Breast epithelium (tissue), 4 donors: Measurements from ENCODE around the gene GCNT2. TPM values are rescaled to one million over a fixed set of nuclear protein-coding genes. Genes with fewer than 3 reads are reported as not detected.
A peak's percentile ranks its signal among the peaks of the same experiment; 100 is the strongest.
"Not testable (repeated sequence)": the region's sequence is repeated elsewhere in the genome, so short reads cannot be mapped to it uniquely, and the experiment has no call there.

Experiments
- DNase-seq, 2 donors: peaks; one replicate each; pipeline ENCODE4 v3.0.0-alpha.2; 2019; ENCODE audit warnings: low spot score in 2 of 2
- H3K27ac ChIP-seq, 2 donors: fragments of 200-600 bp; sonication (generic) in 1 of 2; one replicate each; pipeline ENCODE4 v1.5.1; 2016 to 2019; ENCODE audit warnings: mild to moderate bottlenecking in 1 of 2
- H3K27me3 ChIP-seq, 2 donors: fragments of 200-600 bp; sonication (generic) in 1 of 2; one replicate each; pipeline versions ENCODE4 v1.5.1 to v1.6.0; 2017 to 2019; ENCODE audit warnings: control low read depth in 1 of 2, mild to moderate bottlenecking in 1 of 2
- H3K36me3 ChIP-seq: fragments of 200-600 bp; one replicate; pipeline ENCODE4 v1.5.1; 2019
- H3K4me1 ChIP-seq, 2 donors: fragments of 200-600 bp; sonication (generic); one replicate each; pipeline ENCODE4 v1.5.1; 2016 to 2019; ENCODE audit warnings: control low read depth in 1 of 2
- H3K4me3 ChIP-seq, 3 donors: fragments of 200-600 bp; sonication (generic); 1 replicate in 2 of 3; 2 replicates in 1 of 3; pipeline ENCODE4 v1.5.1; 2016 to 2019; ENCODE audit warnings: mild to moderate bottlenecking in 3 of 3, moderate library complexity in 2 of 3
- H3K9me3 ChIP-seq, 2 donors: fragments of 200-600 bp; sonication (generic) in 1 of 2; one replicate each; pipeline ENCODE4 v1.5.1; 2016 to 2019; ENCODE audit warnings: control low read depth in 1 of 2
- POLR2A ChIP-seq: fragments of 450-650 bp; IDR thresholded peaks from one replicate; pipeline ENCODE4 v1.6.1; 2016; ENCODE audit warnings: antibody characterized with exemption, mild to moderate bottlenecking, moderate library complexity
- POLR2AphosphoS5 ChIP-seq, 3 donors: sonication (generic); formaldehyde crosslinking; IDR thresholded peaks; one replicate each; pipeline ENCODE4 v1.6.1; 2017; ENCODE audit warnings: antibody characterized with exemption in 3 of 3
- intact Hi-C: fragments of 100-400 bp; cut with DNase I; formaldehyde crosslinking; loops from one replicate; pipeline ENCODE4 v1.15.1; 2023; ENCODE audit warnings: low total_unique reads
- total RNA-seq, 3 donors: library from RNA; depleted of rRNA; stranded (reverse); fragments of >200 nt; gene quantifications; one replicate each; pipeline ENCODE4 v1.1.0, GENCODE V29; 2016
- TF ChIP-seq, protein P1 (sequence below), 3 donors: fragments of 450-650 bp; IDR thresholded peaks; one replicate each; pipeline ENCODE4 v1.5.1; 2016 to 2017; ENCODE audit warnings: antibody characterized with exemption in 3 of 3, mild to moderate bottlenecking in 3 of 3, moderate library complexity in 3 of 3

GCNT2 gene
- total RNA-seq, 3 donors from 2014 or later = 1.4 to 22.0 (median 13.4) TPM

DNA sequence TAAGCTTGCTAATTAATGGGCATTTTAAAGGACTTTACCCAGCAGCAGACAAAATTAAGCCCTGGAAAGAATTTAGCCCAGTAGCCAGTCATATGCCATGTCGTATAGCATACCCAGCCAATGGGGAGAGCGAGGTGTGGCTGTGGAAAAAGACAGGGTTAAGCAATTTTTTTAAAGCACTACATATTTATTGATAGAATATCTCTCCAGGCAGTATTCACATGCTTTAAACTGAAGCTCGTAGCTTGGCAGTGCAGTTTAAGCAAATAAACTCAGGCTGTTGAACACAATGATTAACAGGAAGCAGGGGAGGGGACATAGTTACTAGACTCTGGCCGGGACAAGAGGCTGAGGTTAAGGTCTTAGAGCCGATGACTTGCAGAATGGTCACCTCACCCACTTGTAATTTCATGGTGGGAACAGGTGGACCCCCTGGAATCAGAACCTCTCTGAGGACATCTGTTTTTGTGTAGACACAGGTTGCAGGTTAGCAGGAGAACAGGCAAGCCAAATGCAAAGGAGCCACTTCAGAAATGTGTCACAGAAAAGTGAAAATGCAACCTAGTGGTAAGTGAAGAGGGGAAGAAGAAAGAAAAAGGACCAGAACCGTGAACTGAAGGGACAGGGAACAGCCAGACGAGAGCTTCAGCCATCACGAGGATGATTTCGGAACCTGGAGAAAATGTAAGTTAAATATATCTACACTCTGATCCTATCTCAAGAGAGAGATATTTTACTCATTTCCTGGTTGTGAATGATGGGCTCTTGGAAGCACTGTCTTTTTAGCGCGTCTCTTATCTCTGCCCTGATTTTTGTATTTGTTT lies 7.2 kb downstream of the GCNT2 start:
- peak overlapping the region; percentile 90 to 92 for H3K27ac ChIP-seq
- H3K9me3 ChIP-seq = no peaks in the 10 kb centered on the region
- no peaks in the 10 kb centered on the region for H3K27me3 ChIP-seq
- H3K4me3 ChIP-seq = peak overlapping the region; percentile 26 to 64 (median 43)
- TF ChIP-seq POLR2AphosphoS5 (IDR thresholded peaks at IDR 0.05) (peak in 1 of 3 donors; percentile 45), POLR2A (no peak)
- intact Hi-C loops = loop anchor here (2.0 kb wide), 1 partner anchor 100 kb away; no protein-coding TSS in a partner anchor
- no peak for DNase-seq
- no peaks in the 10 kb centered on the region for H3K36me3 ChIP-seq
- H3K4me1 ChIP-seq = no peaks in the 10 kb centered on the region

DNA sequence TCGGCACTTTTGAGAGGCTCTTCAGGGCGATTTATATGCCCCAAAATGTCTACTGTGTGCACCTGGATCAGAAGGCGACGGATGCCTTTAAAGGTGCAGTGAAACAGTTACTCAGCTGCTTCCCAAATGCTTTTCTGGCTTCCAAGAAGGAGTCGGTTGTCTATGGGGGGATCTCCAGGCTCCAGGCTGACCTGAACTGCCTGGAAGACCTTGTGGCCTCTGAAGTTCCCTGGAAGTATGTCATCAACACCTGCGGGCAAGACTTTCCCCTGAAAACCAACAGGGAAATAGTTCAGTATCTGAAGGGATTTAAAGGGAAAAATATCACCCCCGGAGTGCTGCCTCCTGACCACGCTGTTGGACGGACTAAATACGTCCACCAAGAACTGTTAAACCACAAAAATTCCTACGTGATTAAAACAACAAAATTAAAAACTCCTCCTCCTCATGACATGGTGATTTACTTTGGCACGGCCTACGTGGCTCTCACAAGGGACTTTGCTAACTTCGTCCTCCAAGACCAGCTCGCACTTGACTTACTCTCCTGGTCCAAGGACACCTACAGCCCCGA lies 8.2 kb downstream of the GCNT2 start:
- Histone ChIP-seq H3K4me3 (peak overlapping the region; percentile 26 to 64 (median 43)), H3K4me1 (no peaks in the 10 kb centered on the region), H3K27ac (peak overlapping the region; percentile 90 to 92), H3K27me3 (no peaks in the 10 kb centered on the region), H3K36me3 (no peaks in the 10 kb centered on the region), H3K9me3 (no peaks in the 10 kb centered on the region)
- intact Hi-C loops = loop anchor here (1.0 to 2.0 kb wide), 2 partner anchors 16 to 99 kb away; no protein-coding TSS in a partner anchor
- TF ChIP-seq POLR2A = peak; percentile 14
- TF ChIP-seq, protein P1, sequence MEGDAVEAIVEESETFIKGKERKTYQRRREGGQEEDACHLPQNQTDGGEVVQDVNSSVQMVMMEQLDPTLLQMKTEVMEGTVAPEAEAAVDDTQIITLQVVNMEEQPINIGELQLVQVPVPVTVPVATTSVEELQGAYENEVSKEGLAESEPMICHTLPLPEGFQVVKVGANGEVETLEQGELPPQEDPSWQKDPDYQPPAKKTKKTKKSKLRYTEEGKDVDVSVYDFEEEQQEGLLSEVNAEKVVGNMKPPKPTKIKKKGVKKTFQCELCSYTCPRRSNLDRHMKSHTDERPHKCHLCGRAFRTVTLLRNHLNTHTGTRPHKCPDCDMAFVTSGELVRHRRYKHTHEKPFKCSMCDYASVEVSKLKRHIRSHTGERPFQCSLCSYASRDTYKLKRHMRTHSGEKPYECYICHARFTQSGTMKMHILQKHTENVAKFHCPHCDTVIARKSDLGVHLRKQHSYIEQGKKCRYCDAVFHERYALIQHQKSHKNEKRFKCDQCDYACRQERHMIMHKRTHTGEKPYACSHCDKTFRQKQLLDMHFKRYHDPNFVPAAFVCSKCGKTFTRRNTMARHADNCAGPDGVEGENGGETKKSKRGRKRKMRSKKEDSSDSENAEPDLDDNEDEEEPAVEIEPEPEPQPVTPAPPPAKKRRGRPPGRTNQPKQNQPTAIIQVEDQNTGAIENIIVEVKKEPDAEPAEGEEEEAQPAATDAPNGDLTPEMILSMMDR (IDR thresholded peaks at IDR 0.05) = no peak
- TF ChIP-seq POLR2AphosphoS5 (IDR thresholded peaks at IDR 0.05) = peak in 2 of 3 donors; percentile 30 to 72
- DNase-seq = peak; percentile 54

DNA sequence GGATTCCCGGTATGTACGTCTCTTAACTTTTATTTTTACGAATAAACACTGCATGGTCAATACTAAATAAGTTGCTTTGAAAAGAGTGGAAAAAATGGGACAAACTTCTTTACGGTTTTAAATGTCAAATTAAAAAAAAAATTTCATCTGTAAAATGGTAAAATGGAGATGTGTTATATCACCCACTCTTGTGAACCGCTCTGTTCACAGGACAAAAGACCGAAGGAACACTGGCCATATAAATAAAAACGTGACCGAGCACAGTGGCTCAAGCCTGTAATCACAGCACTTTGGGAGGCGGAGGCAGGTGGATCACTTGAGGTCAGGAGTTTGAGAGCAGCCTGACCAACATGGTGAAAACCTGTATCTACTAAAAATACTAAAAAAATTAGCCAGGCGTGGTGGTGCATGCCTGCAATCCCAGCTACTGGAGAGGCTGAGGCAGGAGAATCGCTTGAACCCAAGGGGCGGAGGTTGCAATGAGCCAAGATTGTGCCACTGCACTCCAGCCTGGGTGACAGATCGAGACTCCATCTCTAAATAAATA lies 8.8 kb downstream of the GCNT2 start:
- not testable (repeated sequence) for H3K9me3 ChIP-seq, H3K4me1 ChIP-seq, H3K27me3 ChIP-seq, DNase-seq, H3K36me3 ChIP-seq
- intact Hi-C loops = loop anchor here (1.0 to 2.0 kb wide), 2 partner anchors 17 to 99 kb away; no protein-coding TSS in a partner anchor
- Histone ChIP-seq H3K4me3 (peak overlapping the region in 2 of 3 donors; percentile 43 to 64), H3K27ac (peak overlapping the region; percentile 90 to 92)

DNA sequence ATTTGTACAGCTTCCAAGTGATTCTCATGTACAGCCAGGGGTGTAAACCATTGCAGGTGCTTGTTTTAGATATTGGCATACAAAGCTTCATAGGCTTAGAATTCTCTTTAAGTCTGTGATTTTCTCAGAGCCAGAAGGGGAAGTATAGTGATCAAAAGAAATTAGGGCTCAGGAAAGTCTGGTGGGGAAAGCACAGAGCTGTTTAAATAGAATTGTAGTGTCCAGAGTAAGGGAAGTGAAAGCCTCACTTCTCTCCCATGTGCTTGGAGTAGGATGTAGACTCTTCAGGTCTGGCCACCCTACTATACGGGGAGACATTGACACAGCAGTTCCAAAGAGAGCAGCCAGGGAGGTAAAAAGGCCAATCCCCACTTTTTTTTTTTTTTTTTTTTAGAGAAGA lies 10.4 kb downstream of the GCNT2 start:
- no peaks in the 10 kb centered on the region for H3K9me3 ChIP-seq
- intact Hi-C loops = no loop called here
- no peak for TF ChIP-seq POLR2A
- no peak for TF ChIP-seq POLR2AphosphoS5 (IDR thresholded peaks at IDR 0.05)
- no peak for DNase-seq
- H3K36me3 ChIP-seq = no peaks in the 10 kb centered on the region
- no peaks in the 10 kb centered on the region for H3K4me1 ChIP-seq
- no peak overlapping the region for H3K27ac ChIP-seq
- peak overlapping the region in 2 of 3 donors; percentile 7 to 50 for H3K4me3 ChIP-seq
- no peaks in the 10 kb centered on the region for H3K27me3 ChIP-seq

- intact Hi-C loops = no loop called here
- H3K4me1 ChIP-seq = no peaks in the 10 kb centered on the region
- TF ChIP-seq POLR2A (no peak), POLR2AphosphoS5 (IDR thresholded peaks at IDR 0.05) (no peak)
- TF ChIP-seq, protein P1 (IDR thresholded peaks at IDR 0.05) = no peak
- H3K36me3 ChIP-seq = no peaks in the 10 kb centered on the region
- H3K9me3 ChIP-seq = no peaks in the 10 kb centered on the region
- peak overlapping the region in 2 of 3 donors; percentile 7 to 50 for H3K4me3 ChIP-seq
- no peaks in the 10 kb centered on the region for H3K27me3 ChIP-seq
- no peak for DNase-seq
- peak overlapping the region in 1 of 2 donors; percentile 43 for H3K27ac ChIP-seq
Observed at GRCh38 chr6:10531942-10532341, 10.8 kb downstream of the GCNT2 start.

DNA sequence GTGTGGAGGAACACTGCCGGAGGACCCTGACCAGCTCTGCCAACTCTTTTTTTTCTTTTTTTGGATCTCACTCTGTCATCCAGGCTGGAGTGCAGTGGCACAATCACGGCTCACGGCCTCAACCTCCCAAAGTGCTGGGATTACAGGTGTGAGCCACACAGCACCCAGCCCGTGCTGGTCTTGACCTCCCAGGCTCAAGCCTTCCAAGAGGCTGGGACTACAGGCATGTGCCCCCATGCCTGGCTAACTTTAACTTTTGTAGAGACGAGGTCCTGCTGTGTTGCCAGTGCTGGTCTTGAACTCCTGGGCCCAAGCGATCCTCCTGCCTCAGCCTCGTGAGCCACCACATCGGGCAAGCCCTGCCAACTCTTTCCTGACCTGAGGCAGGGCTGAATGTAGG lies 11.2 kb downstream of the GCNT2 start:
- H3K36me3 ChIP-seq = no peaks in the 10 kb centered on the region
- no peaks in the 10 kb centered on the region for H3K27me3 ChIP-seq
- H3K4me1 ChIP-seq = no peaks in the 10 kb centered on the region
- no peaks in the 10 kb centered on the region for H3K9me3 ChIP-seq
- no peak for DNase-seq
- intact Hi-C loops = no loop called here
- H3K27ac ChIP-seq = no peak overlapping the region
- peak overlapping the region in 2 of 3 donors; percentile 7 to 31 for H3K4me3 ChIP-seq
- no peak for TF ChIP-seq POLR2A
- TF ChIP-seq, protein P1 (IDR thresholded peaks at IDR 0.05) = no peak
